OCI-M1 (cell line): ENCODE data around the gene HCN2.

ENCODE experiments used
- DNase-seq: peaks from one replicate; lab custom pipeline; 2025; lab: John Stamatoyannopoulos, UW

Gene HCN2

GRCh38 chr19:657611-658010 is 67.9 kb downstream of the HCN2 start:
- no peak for DNase-seq

GRCh38 chr19:658059-658839 is 68.6 kb downstream of the HCN2 start:
- DNase-seq: no peak

- DNase-seq: no peak
Measured at GRCh38 chr19:658916-659839, 69.5 kb downstream of the HCN2 start.

GRCh38 chr19:660793-661426 is 71.2 kb downstream of the HCN2 start:
- no peak for DNase-seq

- peak; percentile 16 for DNase-seq
Measured at GRCh38 chr19:661427-662196, 71.9 kb downstream of the HCN2 start.

- DNase-seq: peak; percentile 17
Measured at GRCh38 chr19:662207-662961, 72.7 kb downstream of the HCN2 start.

- DNase-seq: peak; percentile 89
Measured at GRCh38 chr19:662962-663681, 73.4 kb downstream of the HCN2 start, which contains the start of gene RNF126. Gene RNF126 (minus strand): TSS chr19:663214. CDS start chr19:663121, 93 bp downstream.

GRCh38 chr19:663682-664117 is 74.0 kb downstream of the HCN2 start:
- no peak for DNase-seq

- DNase-seq: peak; percentile 78
Measured at GRCh38 chr19:664913-665443, 75.3 kb downstream of the HCN2 start.
